Smooth muscle cell (in vitro differentiated cells): ENCODE results near the gene KREMEN1. TPM values are rescaled to one million over a fixed set of nuclear protein-coding genes. Genes with fewer than 3 reads are reported as not detected.

Experiments used
- DNase-seq: peaks from one replicate; lab custom pipeline; 2025; ENCODE audit not compliant: unreplicated experiment; lab: John Stamatoyannopoulos, UW
- H2AFZ ChIP-seq: fragments of 200-600 bp; sonication (generic); 2 replicates; pipeline ENCODE4 v1.6.0; 2016; ENCODE audit warnings: antibody characterized with exemption, low read depth, mild to moderate bottlenecking
- H3F3A ChIP-seq: fragments of 200-600 bp; sonication (generic); 2 replicates; pipeline ENCODE4 v1.6.0; 2017; ENCODE audit warnings: antibody characterized with exemption, low read depth
- H3K27ac ChIP-seq: fragments of 200-600 bp; sonication (generic); 2 replicates; pipeline ENCODE4 v1.5.1; 2016; ENCODE audit warnings: low read depth, mild to moderate bottlenecking
- H3K27me3 ChIP-seq: fragments of 200-600 bp; sonication (generic); 2 replicates; pipeline ENCODE4 v1.6.1; 2016; ENCODE audit warnings: low read depth, mild to moderate bottlenecking
- H3K36me3 ChIP-seq: fragments of 200-600 bp; sonication (generic); 2 replicates; pipeline ENCODE4 v1.5.1; 2016; ENCODE audit warnings: low read depth
- H3K4me1 ChIP-seq: fragments of 200-600 bp; sonication (generic); 2 replicates; pipeline ENCODE4 v1.5.1; 2016; ENCODE audit warnings: low read depth
- H3K4me2 ChIP-seq: fragments of 200-600 bp; sonication (generic); 2 replicates; pipeline ENCODE4 v1.6.0; 2016; ENCODE audit warnings: mild to moderate bottlenecking
- H3K4me3 ChIP-seq: fragments of 200-600 bp; sonication (generic); 2 replicates; pipeline ENCODE4 v1.5.1; 2016; ENCODE audit warnings: mild to moderate bottlenecking
- H3K79me2 ChIP-seq: fragments of 200-600 bp; sonication (generic); 2 replicates; pipeline ENCODE4 v1.6.0; 2016; ENCODE audit warnings: low read depth, mild to moderate bottlenecking
- H3K9ac ChIP-seq: fragments of 200-600 bp; sonication (generic); 2 replicates; pipeline ENCODE4 v1.6.0; 2016; ENCODE audit warnings: low read depth
- H3K9me3 ChIP-seq: fragments of 200-600 bp; sonication (generic); replicated peaks from 2 replicates; pipeline ENCODE4 v1.5.1; 2016; ENCODE audit warnings: low read depth
- H4K20me1 ChIP-seq: fragments of 200-600 bp; sonication (generic); 2 replicates; pipeline ENCODE4 v1.6.0; 2016; ENCODE audit warnings: low read depth
- WGBS: methylation state at CpG from one replicate; pipeline ENCODE4 v1.1.7; 2016; ENCODE audit warnings: low lambda C conversion rate; 5-methylcytosine and 5-hydroxymethylcytosine counted together
- polyA plus RNA-seq: library from polyadenylated mRNA; unstranded; fragments of >200 nt; fragmentation: Nextera tagmentation; extraction: Ambion mirVana; gene quantifications from 2 replicates; pipeline ENCODE4 v1.2.1, GENCODE V29; 2016
- total RNA-seq: library from RNA; depleted of rRNA; stranded (reverse); fragments of >200 nt; gene quantifications from 2 replicates; pipeline ENCODE4 v1.2.3, GENCODE V29; 2014
- TF ChIP-seq, protein P1 (sequence below): fragments of 200-600 bp; sonication (generic); IDR thresholded peaks from 2 replicates; pipeline ENCODE4 v1.5.1; 2017; ENCODE audit warnings: borderline replicate concordance, mild to moderate bottlenecking, antibody characterized with exemption; ENCODE audit not compliant: insufficient read depth, poor library complexity, severe bottlenecking

The KREMEN1 gene
- total and polyA plus RNA-seq, 2 experiments from 2014 or later: 6.0 to 6.8 TPM

- WGBS: 83% methylated on average over 2 of the region's 2 CpGs
Observed at GRCh38 chr22:29126670-29127395, 54.0 kb downstream of the KREMEN1 start.

GRCh38 chr22:29128891-29129807, 56.3 kb downstream of the KREMEN1 start:
- peaks cover 5% of the 10 kb centered on the region for H3K9me3 ChIP-seq
- TF ChIP-seq, protein P1, sequence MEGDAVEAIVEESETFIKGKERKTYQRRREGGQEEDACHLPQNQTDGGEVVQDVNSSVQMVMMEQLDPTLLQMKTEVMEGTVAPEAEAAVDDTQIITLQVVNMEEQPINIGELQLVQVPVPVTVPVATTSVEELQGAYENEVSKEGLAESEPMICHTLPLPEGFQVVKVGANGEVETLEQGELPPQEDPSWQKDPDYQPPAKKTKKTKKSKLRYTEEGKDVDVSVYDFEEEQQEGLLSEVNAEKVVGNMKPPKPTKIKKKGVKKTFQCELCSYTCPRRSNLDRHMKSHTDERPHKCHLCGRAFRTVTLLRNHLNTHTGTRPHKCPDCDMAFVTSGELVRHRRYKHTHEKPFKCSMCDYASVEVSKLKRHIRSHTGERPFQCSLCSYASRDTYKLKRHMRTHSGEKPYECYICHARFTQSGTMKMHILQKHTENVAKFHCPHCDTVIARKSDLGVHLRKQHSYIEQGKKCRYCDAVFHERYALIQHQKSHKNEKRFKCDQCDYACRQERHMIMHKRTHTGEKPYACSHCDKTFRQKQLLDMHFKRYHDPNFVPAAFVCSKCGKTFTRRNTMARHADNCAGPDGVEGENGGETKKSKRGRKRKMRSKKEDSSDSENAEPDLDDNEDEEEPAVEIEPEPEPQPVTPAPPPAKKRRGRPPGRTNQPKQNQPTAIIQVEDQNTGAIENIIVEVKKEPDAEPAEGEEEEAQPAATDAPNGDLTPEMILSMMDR: no peak
- 49% methylated on average over 13 of the region's 13 CpGs for WGBS
- no peaks in the 10 kb centered on the region for H3K36me3 ChIP-seq
- H3K27ac ChIP-seq: peak overlapping the region; percentile 80
- no peaks in the 10 kb centered on the region for H3K79me2 ChIP-seq
- no peaks in the 10 kb centered on the region for H3K4me1 ChIP-seq
- no peaks in the 10 kb centered on the region for H4K20me1 ChIP-seq
- no peak for DNase-seq
- H3F3A ChIP-seq: no peaks in the 10 kb centered on the region
- H2AFZ ChIP-seq: no peak overlapping the region
- H3K4me3 ChIP-seq: no peak overlapping the region
- peak overlapping the region; percentile 33 for H3K4me2 ChIP-seq
- H3K27me3 ChIP-seq: no peaks in the 10 kb centered on the region
- peak overlapping the region; percentile 55 for H3K9ac ChIP-seq

More at GRCh38 chr22:29126670-29127395, 54.0 kb downstream of the KREMEN1 start:
- no peaks in the 10 kb centered on the region for H3K4me1 ChIP-seq
- no peaks in the 10 kb centered on the region for H3K36me3 ChIP-seq
- no peak overlapping the region for H3K4me2 ChIP-seq
- TF ChIP-seq, protein P1: no peak
- no peaks in the 10 kb centered on the region for H3K27me3 ChIP-seq
- no peaks in the 10 kb centered on the region for H3F3A ChIP-seq
- no peak overlapping the region for H2AFZ ChIP-seq
- no peak overlapping the region for H3K4me3 ChIP-seq
- H3K79me2 ChIP-seq: no peaks in the 10 kb centered on the region
- DNase-seq: no peak
- H4K20me1 ChIP-seq: no peaks in the 10 kb centered on the region
- H3K9ac ChIP-seq: no peak overlapping the region
- H3K27ac ChIP-seq: no peak overlapping the region
- no peaks in the 10 kb centered on the region for H3K9me3 ChIP-seq

GRCh38 chr22:29129808-29130140, 56.9 kb downstream of the KREMEN1 start:
- H3K36me3 ChIP-seq: no peaks in the 10 kb centered on the region
- H4K20me1 ChIP-seq: no peaks in the 10 kb centered on the region
- H3K79me2 ChIP-seq: no peaks in the 10 kb centered on the region
- H3F3A ChIP-seq: no peaks in the 10 kb centered on the region
- 68% methylated on average over 2 of the region's 2 CpGs for WGBS
- H3K4me2 ChIP-seq: peak overlapping the region; percentile 33
- no peak overlapping the region for H2AFZ ChIP-seq
- no peak for DNase-seq
- peak overlapping the region; percentile 80 for H3K27ac ChIP-seq
- H3K27me3 ChIP-seq: no peaks in the 10 kb centered on the region
- peaks cover 5% of the 10 kb centered on the region for H3K9me3 ChIP-seq
- TF ChIP-seq, protein P1: no peak
- H3K9ac ChIP-seq: peak overlapping the region; percentile 55
- H3K4me1 ChIP-seq: no peaks in the 10 kb centered on the region
- no peak overlapping the region for H3K4me3 ChIP-seq
